ENCODE measurements around the gene CCKAR. TPM values are rescaled to one million over a fixed set of nuclear protein-coding genes. Genes with fewer than 3 reads are reported as not detected.

Gene CCKAR
- total RNA-seq (2014; rRNA removed; shearing (Covaris generic)): not detected in 2 replicates

DNA sequence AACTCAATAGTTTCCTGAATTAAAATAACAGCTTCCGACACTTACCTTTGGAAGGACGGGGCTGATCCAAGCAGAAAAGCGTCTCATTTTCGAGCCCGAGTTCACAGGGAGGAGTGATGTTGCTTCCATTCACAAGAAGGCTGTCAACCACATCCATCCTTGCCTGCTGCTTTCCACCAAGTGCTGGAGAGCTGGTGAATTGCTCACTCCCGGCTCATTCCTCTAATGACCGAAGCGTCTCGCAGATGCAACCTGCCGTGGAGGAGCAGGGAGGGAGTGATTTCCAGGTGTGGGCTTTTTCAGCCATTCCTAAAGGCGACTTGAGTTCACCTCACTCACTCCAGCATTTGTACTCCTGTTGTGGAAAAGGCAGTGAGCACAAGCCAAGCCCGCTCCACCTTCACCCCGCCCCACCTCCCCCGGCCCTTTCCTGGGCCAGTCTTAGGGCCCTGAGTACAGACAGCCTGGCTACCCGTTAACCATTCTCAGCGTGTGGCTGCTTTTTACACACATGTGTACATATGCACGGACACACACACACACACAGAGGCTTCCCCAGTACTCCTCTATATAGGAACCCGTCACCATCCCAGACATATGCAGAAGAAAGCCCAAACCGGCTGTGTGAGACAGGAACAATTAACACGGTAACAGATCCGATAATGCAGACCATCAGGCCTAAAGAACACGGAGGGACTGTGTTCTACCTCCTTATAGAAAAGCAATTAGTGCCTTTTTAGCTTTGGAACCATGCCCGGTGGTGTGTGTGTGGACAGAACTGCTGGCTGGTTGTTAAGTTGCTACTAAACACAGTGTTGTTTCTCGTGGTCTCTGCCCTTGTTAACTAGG lies at the start of gene CCKAR:
CCKAR (minus strand) TSS at position 374 of the 849 bp plus-strand sequence; CDS start at position 157, 217 bp downstream.
- no peak for DNase-seq (ENCODE audit: low spot score)

DNA sequence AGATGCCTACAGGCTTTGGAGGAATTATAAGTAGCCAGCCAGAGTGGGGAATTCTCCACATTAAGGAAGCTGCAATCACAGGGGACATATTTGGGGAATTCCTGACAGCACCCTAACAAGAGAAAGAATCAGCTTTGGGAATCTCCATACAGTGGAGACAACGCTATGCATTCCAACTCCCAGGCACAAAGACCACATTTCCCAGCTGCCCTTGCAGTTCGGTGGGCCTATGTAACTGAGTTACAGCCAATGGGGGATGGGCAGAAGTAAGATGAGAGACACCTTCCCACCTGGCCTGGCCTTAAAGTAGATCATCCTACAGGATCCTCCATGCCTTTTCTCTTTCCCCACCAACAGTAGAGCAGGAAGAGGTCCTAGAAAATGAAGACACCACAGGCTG lies 43.4 kb upstream of the CCKAR start:
- no peak for DNase-seq (ENCODE audit: low spot score)

DNA sequence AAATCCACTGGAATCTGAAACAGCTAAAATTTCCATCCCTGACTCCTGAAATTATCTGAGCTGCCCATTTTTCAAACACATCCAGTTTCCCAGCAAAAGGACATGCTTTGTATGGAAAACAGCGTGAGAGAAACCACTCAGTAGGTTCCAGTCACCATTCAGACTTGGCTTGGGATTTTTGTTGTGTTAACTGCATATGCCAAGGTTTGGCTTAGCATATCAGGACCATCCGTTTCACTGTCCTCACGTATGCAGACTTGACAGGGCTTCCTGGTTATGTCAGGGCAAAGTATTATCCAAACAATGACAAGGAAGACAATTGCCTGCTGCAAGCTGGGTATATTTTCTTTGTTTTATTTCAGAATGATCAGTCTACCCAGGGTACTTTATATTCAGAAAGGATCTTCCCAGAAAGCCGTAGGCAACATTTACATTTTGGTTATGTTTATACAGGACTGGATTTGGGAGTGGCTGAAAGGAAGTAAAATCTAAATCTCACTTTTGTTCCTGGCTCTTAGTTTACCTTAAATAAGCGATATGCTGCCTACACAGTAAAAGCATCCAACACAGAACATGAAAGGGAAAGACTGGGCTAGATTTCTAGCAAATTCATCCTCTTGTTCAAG lies 41.3 kb upstream of the CCKAR start:
- DNase-seq (ENCODE audit: low spot score): no peak

GRCh38 chr4:26530099-26530498 lies 39.8 kb upstream of the CCKAR start:
- DNase-seq (ENCODE audit: low spot score): no peak

DNA sequence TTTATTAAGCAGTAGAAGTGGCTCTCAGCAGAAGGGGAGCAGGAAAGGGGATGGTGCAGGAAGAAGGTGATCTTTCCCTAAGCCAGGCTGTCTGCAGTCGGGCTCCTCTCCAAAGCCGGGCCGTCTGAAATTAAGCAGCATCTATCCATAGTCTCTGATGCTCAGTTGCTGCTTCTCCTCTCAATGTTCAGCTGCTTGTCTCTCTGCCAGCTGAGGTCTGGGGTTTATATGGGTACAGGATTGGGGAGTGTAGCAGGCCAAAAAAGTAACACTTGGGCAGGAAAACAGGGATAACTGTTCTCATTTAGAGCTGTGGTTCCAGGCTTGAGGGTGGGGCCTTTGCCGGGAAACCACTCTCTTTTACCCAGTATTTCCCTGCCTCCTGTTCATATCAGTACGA lies 39.2 kb upstream of the CCKAR start:
- no peak for DNase-seq (ENCODE audit: low spot score)

DNA sequence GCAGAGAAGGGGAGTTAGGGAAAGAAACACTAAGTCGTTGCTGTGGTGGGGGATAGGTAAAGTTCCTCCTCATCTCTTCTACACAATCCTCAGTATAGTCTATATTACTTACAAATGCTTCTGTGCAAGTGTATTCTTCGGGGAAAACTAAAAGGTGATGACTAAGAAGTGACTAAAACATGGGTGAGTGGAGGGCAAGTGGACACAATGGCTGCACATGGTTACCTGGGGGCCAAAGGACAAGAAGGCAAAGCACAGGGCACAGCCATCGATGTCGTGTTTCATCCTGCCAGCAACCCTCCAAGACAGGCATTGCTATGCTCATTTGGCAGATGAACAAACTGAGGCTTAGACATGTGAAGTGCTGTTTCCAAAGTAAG lies 35.5 kb upstream of the CCKAR start:
- DNase-seq (ENCODE audit: low spot score): no peak

GRCh38 chr4:26525136-26525770 lies 35.0 kb upstream of the CCKAR start:
- peak; percentile 34 for DNase-seq (ENCODE audit: low spot score)

DNA sequence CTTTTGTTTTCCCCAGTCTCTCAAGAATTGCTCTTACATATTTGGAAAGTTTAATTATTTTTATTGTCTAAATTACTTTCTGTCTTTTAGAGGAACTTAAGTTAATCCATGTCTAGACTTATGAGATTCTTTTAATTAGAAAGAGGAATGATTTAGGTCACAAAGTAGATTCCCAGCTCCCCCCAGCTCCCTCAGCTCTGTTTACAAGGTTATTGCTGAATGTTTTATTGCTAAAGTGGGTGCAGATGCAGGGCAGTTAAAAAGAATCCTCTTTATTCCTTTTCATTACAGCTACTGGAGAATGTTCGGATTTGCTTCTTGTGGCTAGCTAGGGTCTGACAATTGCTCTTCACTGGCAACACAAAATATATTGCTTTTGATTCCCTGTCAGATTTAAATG lies 33.7 kb upstream of the CCKAR start:
- no peak for DNase-seq (ENCODE audit: low spot score)

- peak; percentile 54 for DNase-seq (ENCODE audit: low spot score)
These were observed 32.2 kb upstream of the CCKAR start for GRCh38 chr4:26522478-26522877.

GRCh38 chr4:26520728-26521450 lies 30.6 kb upstream of the CCKAR start:
- DNase-seq (ENCODE audit: low spot score): no peak

- DNase-seq (ENCODE audit: low spot score): no peak
These were observed 25.7 kb upstream of the CCKAR start for GRCh38 chr4:26515936-26516335.

GRCh38 chr4:26510334-26510964 lies 20.2 kb upstream of the CCKAR start:
- DNase-seq (ENCODE audit: low spot score): no peak

- DNase-seq (ENCODE audit: low spot score): no peak
These were observed 19.5 kb upstream of the CCKAR start for GRCh38 chr4:26509681-26510333.

GRCh38 chr4:26507286-26507685 lies 17.0 kb upstream of the CCKAR start:
- no peak for DNase-seq (ENCODE audit: low spot score)

GRCh38 chr4:26503844-26504243 lies 13.6 kb upstream of the CCKAR start:
- no peak for DNase-seq (ENCODE audit: low spot score)

- DNase-seq (ENCODE audit: low spot score): no peak
These were observed 13.1 kb upstream of the CCKAR start for GRCh38 chr4:26503427-26503826.

DNA sequence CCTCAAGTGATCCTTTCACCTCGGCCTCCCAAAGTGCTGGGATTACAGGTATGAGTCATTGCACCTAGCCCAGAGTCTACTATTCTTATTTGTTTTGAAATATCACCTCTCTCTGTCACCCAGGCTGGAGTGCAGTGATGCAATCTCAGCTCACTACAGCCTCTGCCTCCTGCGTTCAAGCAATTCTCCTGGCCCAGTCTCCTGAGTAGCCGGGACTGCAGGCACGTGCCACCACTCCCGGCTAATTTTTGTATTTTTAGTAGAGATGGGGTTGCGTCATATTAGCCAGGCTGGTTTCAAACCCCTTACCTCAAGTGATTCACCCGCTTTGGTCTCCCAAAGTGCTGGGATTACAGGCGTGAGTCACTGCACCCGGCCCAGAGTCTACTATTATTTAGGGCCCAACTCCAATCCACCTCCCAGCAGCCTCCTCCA lies 10.3 kb upstream of the CCKAR start:
- peak; percentile 60 for DNase-seq (ENCODE audit: low spot score)

DNA sequence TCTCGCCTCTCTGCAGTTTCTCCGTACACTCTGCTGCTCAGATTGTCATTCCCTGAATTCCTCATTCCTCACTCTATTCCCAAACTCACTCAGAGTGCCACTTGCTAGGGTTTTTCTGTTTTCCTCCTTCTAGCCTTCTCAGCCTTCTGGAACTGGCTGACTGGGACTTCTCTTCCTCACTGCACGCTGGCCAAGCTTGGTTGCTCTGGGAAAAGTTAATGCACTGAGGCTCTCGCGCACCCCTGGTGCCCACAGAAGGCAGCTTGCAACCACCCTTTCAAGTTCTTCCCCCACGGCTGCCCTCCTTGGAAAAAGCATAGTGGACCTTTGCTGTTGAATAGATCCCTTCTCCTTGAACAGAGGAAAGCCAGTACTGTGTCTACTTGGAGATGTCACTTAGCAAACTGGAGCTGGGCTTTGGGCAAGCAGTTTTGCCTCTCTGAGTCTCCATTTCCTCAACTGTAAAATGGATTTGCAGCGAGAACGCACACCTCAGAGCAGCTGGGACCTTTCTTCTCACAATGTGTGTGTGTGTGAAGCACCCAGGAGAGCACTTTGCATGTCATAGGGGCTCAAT lies 6.0 kb upstream of the CCKAR start:
- DNase-seq (ENCODE audit: low spot score): no peak

- no peak for DNase-seq (ENCODE audit: low spot score)
These were observed 3.2 kb upstream of the CCKAR start for GRCh38 chr4:26493461-26493860.

DNA sequence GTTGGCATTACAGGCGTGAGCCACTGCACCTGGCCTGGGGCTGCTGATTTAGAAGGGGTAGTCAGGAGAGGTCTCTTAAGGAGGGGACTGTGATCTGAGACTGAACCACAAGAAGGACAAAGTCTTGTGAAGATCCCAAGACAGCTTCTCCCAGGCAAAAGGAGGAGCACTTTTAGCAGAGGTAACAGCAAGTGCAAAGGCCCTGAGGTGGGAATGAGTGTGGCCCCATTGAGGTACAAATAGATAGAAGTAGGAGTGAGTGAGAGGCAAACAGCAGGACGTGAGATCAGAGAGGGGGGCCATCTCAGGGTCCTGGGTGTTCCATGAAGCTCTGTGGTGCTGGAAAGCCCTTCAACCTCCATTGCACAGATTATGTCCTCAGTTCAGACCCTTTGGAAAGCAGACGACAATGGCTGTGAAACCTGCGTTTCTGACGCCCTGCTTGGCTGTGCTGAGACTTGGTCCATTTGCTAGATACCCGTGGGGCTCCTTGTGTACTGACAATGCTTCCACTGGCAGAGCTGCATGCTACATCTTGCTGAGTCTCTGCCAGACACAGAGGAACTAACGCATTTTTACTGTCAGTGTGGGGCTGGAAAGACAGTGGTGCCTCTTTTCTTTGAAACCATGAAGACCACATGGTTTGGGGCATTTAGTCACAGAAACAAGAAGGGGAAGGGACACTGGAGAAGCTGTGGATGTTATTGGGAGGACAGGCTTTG lies 1.3 kb upstream of the CCKAR start:
- no peak for DNase-seq (ENCODE audit: low spot score)

Measured in A172 (cell line).